GM12878 (cell line): ENCODE results near the gene HOXC12.

Experiments
- BRCA1 ChIP-seq: IDR thresholded peaks from 2 replicates; pipeline ENCODE4 v1.6.1; 2011; ENCODE audit warnings: low read depth, low read length, improper control_type of control experiment
- CTCF ChIP-seq, 3 experiments: IDR thresholded peaks in 2 of 3; conservative IDR thresholded peaks in 1 of 3; 2 replicates each; pipeline ENCODE4 v1.5.1; 2011; ENCODE audit warnings: low read depth in 3 of 3, low read length in 3 of 3, mild to moderate bottlenecking in 3 of 3, control low read depth in 2 of 3, moderate library complexity in 2 of 3, inconsistent platforms in 1 of 3, mixed read lengths in 1 of 3; ENCODE audit not compliant: control insufficient read depth in 2 of 3, insufficient read depth in 1 of 3; ENCODE audit errors: extremely low read depth in 1 of 3
- EZH2 ChIP-seq: IDR thresholded peaks from 2 replicates; pipeline ENCODE4 v1.6.1; 2012; ENCODE audit warnings: low read depth, mild to moderate bottlenecking, control low read depth, inconsistent platforms, low read length, borderline replicate concordance; ENCODE audit not compliant: control insufficient read depth
- KAT2A ChIP-seq: conservative IDR thresholded peaks from 2 replicates; pipeline ENCODE4 v1.6.1; 2011; ENCODE audit warnings: low read depth, low read length; ENCODE audit not compliant: control insufficient read depth
- MAX ChIP-seq: IDR thresholded peaks from 2 replicates; pipeline ENCODE4 v1.6.1; 2012; ENCODE audit warnings: low read depth, low read length, improper control_type of control experiment
- RCOR1 ChIP-seq: conservative IDR thresholded peaks from 2 replicates; pipeline ENCODE4 v1.6.1; 2012; ENCODE audit warnings: low read depth, low read length, improper control_type of control experiment
- TAF1 ChIP-seq: IDR thresholded peaks from 2 replicates; pipeline ENCODE4 v1.6.1; 2011; ENCODE audit warnings: mild to moderate bottlenecking, low read depth, low read length, borderline replicate concordance
- USF2 ChIP-seq: IDR thresholded peaks from 2 replicates; pipeline ENCODE4 v1.6.1; 2011; ENCODE audit warnings: low read depth, low read length, improper control_type of control experiment, borderline replicate concordance
- ZNF687 ChIP-seq: fragments of 450-650 bp; IDR thresholded peaks from 2 replicates; pipeline ENCODE4 v1.6.1; 2017; ENCODE audit warnings: mild to moderate bottlenecking, moderate library complexity

GRCh38 chr12:53949631-53950436 lies 4.9 kb upstream of the HOXC12 start:
- TF ChIP-seq BRCA1 (no peak), EZH2 (no peak), KAT2A (no peak), MAX (no peak), CTCF (IDR thresholded peaks at IDR 0.05 in 2 of 3, conservative IDR thresholded peaks at IDR 0.05 in 1 of 3; ENCODE audit: control insufficient read depth in 2 of 3, extremely low read depth in 1 of 3, insufficient read depth in 1 of 3, low read depth in 3 of 3, low read length in 3 of 3) (no peak), TAF1 (no peak), ZNF687 (no peak), USF2 (no peak), RCOR1 (no peak)
